Gastroesophageal sphincter (tissue), 3 donors: Measurements from ENCODE around the gene ZRANB3.

ENCODE experiments used
- EP300 ChIP-seq: sonication (generic); formaldehyde crosslinking; IDR thresholded peaks from one replicate; pipeline ENCODE4 v1.6.1; 2017; ENCODE audit warnings: antibody characterized with exemption, mild to moderate bottlenecking
- POLR2A ChIP-seq, 2 donors: fragments of 450-650 bp; IDR thresholded peaks; one replicate each; pipeline ENCODE4 v1.6.1; 2017; ENCODE audit warnings: antibody characterized with exemption in 2 of 2, mild to moderate bottlenecking in 2 of 2, moderate library complexity in 1 of 2
- POLR2AphosphoS5 ChIP-seq: sonication (generic); formaldehyde crosslinking; IDR thresholded peaks from one replicate; pipeline ENCODE4 v1.6.1; 2017; ENCODE audit warnings: antibody characterized with exemption
- TF ChIP-seq, protein P1 (sequence below), 4 experiments: fragments of 200-600 bp in 2 of 4; fragments of 450-650 bp in 2 of 4; sonication (generic) in 1 of 4; IDR thresholded peaks; one replicate each; pipeline ENCODE4 v1.5.1; 2017 to 2019; ENCODE audit warnings: antibody characterized with exemption in 4 of 4, mild to moderate bottlenecking in 2 of 4, moderate library complexity in 2 of 4

DNA sequence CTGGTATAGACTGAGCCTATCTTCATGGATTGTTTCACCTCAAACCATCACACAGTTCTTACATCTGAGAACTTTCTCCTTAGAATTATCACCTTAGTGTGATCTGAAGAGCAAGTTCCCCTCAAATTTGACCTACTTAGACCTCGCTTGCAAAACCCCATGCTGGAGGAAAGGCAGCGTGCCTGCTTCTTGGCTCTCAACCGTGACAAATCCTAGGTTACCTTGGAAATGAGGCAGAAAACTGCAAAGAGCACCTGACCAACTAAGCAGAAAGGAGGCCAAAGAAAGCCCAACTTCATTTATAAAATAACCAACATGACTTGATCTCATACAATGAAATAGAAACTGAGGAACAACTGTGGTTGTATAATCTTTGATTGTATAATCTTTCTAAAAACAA is 332.5 kb downstream of the ZRANB3 start:
- no peak for TF ChIP-seq POLR2A (IDR thresholded peaks at IDR 0.05)
- TF ChIP-seq POLR2AphosphoS5, result no peak
- TF ChIP-seq, protein P1, sequence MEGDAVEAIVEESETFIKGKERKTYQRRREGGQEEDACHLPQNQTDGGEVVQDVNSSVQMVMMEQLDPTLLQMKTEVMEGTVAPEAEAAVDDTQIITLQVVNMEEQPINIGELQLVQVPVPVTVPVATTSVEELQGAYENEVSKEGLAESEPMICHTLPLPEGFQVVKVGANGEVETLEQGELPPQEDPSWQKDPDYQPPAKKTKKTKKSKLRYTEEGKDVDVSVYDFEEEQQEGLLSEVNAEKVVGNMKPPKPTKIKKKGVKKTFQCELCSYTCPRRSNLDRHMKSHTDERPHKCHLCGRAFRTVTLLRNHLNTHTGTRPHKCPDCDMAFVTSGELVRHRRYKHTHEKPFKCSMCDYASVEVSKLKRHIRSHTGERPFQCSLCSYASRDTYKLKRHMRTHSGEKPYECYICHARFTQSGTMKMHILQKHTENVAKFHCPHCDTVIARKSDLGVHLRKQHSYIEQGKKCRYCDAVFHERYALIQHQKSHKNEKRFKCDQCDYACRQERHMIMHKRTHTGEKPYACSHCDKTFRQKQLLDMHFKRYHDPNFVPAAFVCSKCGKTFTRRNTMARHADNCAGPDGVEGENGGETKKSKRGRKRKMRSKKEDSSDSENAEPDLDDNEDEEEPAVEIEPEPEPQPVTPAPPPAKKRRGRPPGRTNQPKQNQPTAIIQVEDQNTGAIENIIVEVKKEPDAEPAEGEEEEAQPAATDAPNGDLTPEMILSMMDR (IDR thresholded peaks at IDR 0.05), result no peak
- no peak for TF ChIP-seq EP300
